Mesendoderm (in vitro differentiated cells): ENCODE measurements around the gene EPB41L4B.
A peak's percentile ranks its signal among the peaks of the same experiment; 100 is the strongest.

Experiments
- DNase-seq: peaks from one replicate; pipeline ENCODE4 v3.0.0; 2013
- H2AK5ac ChIP-seq: 2 replicates; pipeline ENCODE4 v1.6.1; 2013; ENCODE audit warnings: low read length, inconsistent platforms
- H2BK120ac ChIP-seq: 2 replicates; pipeline ENCODE4 v1.6.1; 2013; ENCODE audit warnings: low read depth, mild to moderate bottlenecking, low read length, moderate library complexity, mixed read lengths
- H2BK15ac ChIP-seq: replicated peaks from 2 replicates; pipeline ENCODE4 v1.6.1; 2013; ENCODE audit warnings: low read depth, mild to moderate bottlenecking, moderate library complexity
- H2BK5ac ChIP-seq: 2 replicates; pipeline ENCODE4 v1.6.1; 2013; ENCODE audit warnings: low read length, inconsistent platforms
- H3K18ac ChIP-seq: 2 replicates; pipeline ENCODE4 v1.6.1; 2013; ENCODE audit warnings: mild to moderate bottlenecking, low read length, mixed read lengths
- H3K23ac ChIP-seq: one replicate; pipeline ENCODE4 v1.6.1; 2013; ENCODE audit warnings: low read length
- H3K27ac ChIP-seq: 2 replicates; pipeline ENCODE4 v1.5.1; 2013; ENCODE audit warnings: low read depth, mild to moderate bottlenecking, inconsistent platforms, low read length, moderate library complexity
- H3K27me3 ChIP-seq: 2 replicates; pipeline ENCODE4 v1.6.1; 2013; ENCODE audit warnings: low read length, control low read depth, mild to moderate bottlenecking, inconsistent platforms; ENCODE audit not compliant: insufficient read depth, poor library complexity
- H3K36me3 ChIP-seq: 2 replicates; pipeline ENCODE4 v1.6.1; 2013; ENCODE audit warnings: low read length, inconsistent platforms; ENCODE audit not compliant: control insufficient read depth, insufficient read depth
- H3K4ac ChIP-seq: one replicate; pipeline ENCODE4 v1.6.1; 2013; ENCODE audit warnings: low read depth, mild to moderate bottlenecking, low read length, moderate library complexity
- H3K4me1 ChIP-seq: 2 replicates; pipeline ENCODE4 v1.6.1; 2013; ENCODE audit warnings: low read depth, low read length, inconsistent platforms; ENCODE audit not compliant: control insufficient read depth
- H3K4me2 ChIP-seq: 2 replicates; pipeline ENCODE4 v1.6.1; 2013; ENCODE audit warnings: low read length
- H3K4me3 ChIP-seq: 2 replicates; pipeline ENCODE4 v1.5.1; 2013; ENCODE audit warnings: mild to moderate bottlenecking, low read length
- H3K56ac ChIP-seq: one replicate; pipeline ENCODE4 v1.6.1; 2013; ENCODE audit warnings: low read length
- H3K79me1 ChIP-seq: 2 replicates; pipeline ENCODE4 v1.6.1; 2013; ENCODE audit warnings: low read length, inconsistent platforms
- H3K79me2 ChIP-seq: 2 replicates; pipeline ENCODE4 v1.6.1; 2013; ENCODE audit warnings: mild to moderate bottlenecking, low read length; ENCODE audit not compliant: control insufficient read depth, insufficient read depth
- H3K9ac ChIP-seq: 2 replicates; pipeline ENCODE4 v1.6.1; 2013; ENCODE audit warnings: low read length, inconsistent platforms
- H4K5ac ChIP-seq: one replicate; pipeline ENCODE4 v1.6.1; 2013; ENCODE audit warnings: low read length
- H4K8ac ChIP-seq: one replicate; pipeline ENCODE4 v1.6.1; 2013; ENCODE audit warnings: low read depth, mild to moderate bottlenecking, control low read depth, low read length, moderate library complexity
- WGBS: extraction: QIAGEN DNeasy Blood & Tissue Kit; methylation state at CpG from one replicate; pipeline ENCODE4 v1.1.7; 2013; ENCODE audit warnings: low lambda C conversion rate, missing lambda C conversion rate; ENCODE audit not compliant: insufficient coverage; ENCODE audit errors: extremely low coverage; 5-methylcytosine and 5-hydroxymethylcytosine counted together

EPB41L4B gene

GRCh38 chr9:109264877-109265587, 55.8 kb downstream of the EPB41L4B start:
- H3K27ac ChIP-seq, result no peak overlapping the region
- no CpG with 5 or more reads among the region's 13 CpGs for WGBS
- no peak overlapping the region for H3K23ac ChIP-seq
- no peak overlapping the region for H3K56ac ChIP-seq
- no peak overlapping the region for H3K4me3 ChIP-seq
- H2BK5ac ChIP-seq, result no peak overlapping the region
- no peak overlapping the region for H4K8ac ChIP-seq
- H3K79me2 ChIP-seq, result no peaks in the 10 kb centered on the region
- DNase-seq, result no peak
- H3K4me1 ChIP-seq, result no peaks in the 10 kb centered on the region
- H2BK15ac ChIP-seq, result no peak overlapping the region
- H3K18ac ChIP-seq, result no peak overlapping the region
- no peak overlapping the region for H4K5ac ChIP-seq
- H3K27me3 ChIP-seq, result no peaks in the 10 kb centered on the region
- H3K9ac ChIP-seq, result no peak overlapping the region
- H3K36me3 ChIP-seq, result no peaks in the 10 kb centered on the region
- no peaks in the 10 kb centered on the region for H3K79me1 ChIP-seq
- no peak overlapping the region for H3K4me2 ChIP-seq
- H2AK5ac ChIP-seq, result no peak overlapping the region
- no peak overlapping the region for H2BK120ac ChIP-seq
- H3K4ac ChIP-seq, result no peak overlapping the region

- Histone ChIP-seq H4K5ac (no peak overlapping the region), H2BK5ac (no peak overlapping the region), H3K27me3 (no peaks in the 10 kb centered on the region), H3K18ac (no peak overlapping the region), H3K9ac (no peak overlapping the region), H3K27ac (no peak overlapping the region), H2BK120ac (no peak overlapping the region), H3K36me3 (no peaks in the 10 kb centered on the region), H3K4me1 (no peaks in the 10 kb centered on the region), H3K4me2 (no peak overlapping the region), H3K79me2 (no peaks in the 10 kb centered on the region), H3K79me1 (no peaks in the 10 kb centered on the region), H3K23ac (no peak overlapping the region), H4K8ac (no peak overlapping the region), H2AK5ac (no peak overlapping the region), H3K4ac (no peak overlapping the region), H3K4me3 (no peak overlapping the region), H3K56ac (no peak overlapping the region), H2BK15ac (no peak overlapping the region)
- DNase-seq, result no peak
- no CpG with 5 or more reads among the region's 3 CpGs for WGBS
Observed at GRCh38 chr9:109263358-109263757, 57.5 kb downstream of the EPB41L4B start.

GRCh38 chr9:109258481-109259302, 62.2 kb downstream of the EPB41L4B start:
- peak; percentile 65 for DNase-seq
- Histone ChIP-seq H2BK15ac (no peak overlapping the region), H3K9ac (no peak overlapping the region), H3K36me3 (no peaks in the 10 kb centered on the region), H3K4ac (no peak overlapping the region), H3K27me3 (no peaks in the 10 kb centered on the region), H4K8ac (no peak overlapping the region), H3K4me2 (no peak overlapping the region), H3K56ac (no peak overlapping the region), H2AK5ac (no peak overlapping the region), H3K27ac (no peak overlapping the region), H2BK5ac (no peak overlapping the region), H2BK120ac (no peak overlapping the region), H3K18ac (no peak overlapping the region), H4K5ac (no peak overlapping the region), H3K23ac (no peak overlapping the region), H3K79me1 (no peaks in the 10 kb centered on the region), H3K79me2 (no peaks in the 10 kb centered on the region), H3K4me1 (no peaks in the 10 kb centered on the region), H3K4me3 (no peak overlapping the region)
- no CpG with 5 or more reads among the region's 11 CpGs for WGBS

GRCh38 chr9:109256336-109256735, 64.5 kb downstream of the EPB41L4B start:
- Histone ChIP-seq H3K4me2 (no peak overlapping the region), H3K27me3 (no peaks in the 10 kb centered on the region), H2BK15ac (no peak overlapping the region), H3K4ac (no peak overlapping the region), H3K4me3 (no peak overlapping the region), H3K23ac (no peak overlapping the region), H2BK5ac (no peak overlapping the region), H3K4me1 (no peaks in the 10 kb centered on the region), H3K79me1 (no peaks in the 10 kb centered on the region), H3K56ac (no peak overlapping the region), H3K9ac (no peak overlapping the region), H3K36me3 (no peaks in the 10 kb centered on the region), H4K5ac (no peak overlapping the region), H2AK5ac (no peak overlapping the region), H4K8ac (no peak overlapping the region), H3K27ac (no peak overlapping the region), H3K79me2 (no peaks in the 10 kb centered on the region), H2BK120ac (no peak overlapping the region), H3K18ac (no peak overlapping the region)
- WGBS, result no CpG with 5 or more reads among the region's 10 CpGs
- no peak for DNase-seq

GRCh38 chr9:109255394-109255793, 65.5 kb downstream of the EPB41L4B start:
- no peaks in the 10 kb centered on the region for H3K27me3 ChIP-seq
- no peak for DNase-seq

More at GRCh38 chr9:109255394-109255793, 65.5 kb downstream of the EPB41L4B start:
- no peaks in the 10 kb centered on the region for H3K4me1 ChIP-seq
- no peak overlapping the region for H2AK5ac ChIP-seq
- H3K56ac ChIP-seq, result no peak overlapping the region
- no peaks in the 10 kb centered on the region for H3K79me2 ChIP-seq
- no peak overlapping the region for H3K4me2 ChIP-seq
- no peak overlapping the region for H3K23ac ChIP-seq
- H2BK120ac ChIP-seq, result no peak overlapping the region
- H3K4ac ChIP-seq, result no peak overlapping the region
- whole genome bisulfite sequencing, result no CpG with 5 or more reads among the region's 15 CpGs
- no peak overlapping the region for H4K5ac ChIP-seq
- H2BK5ac ChIP-seq, result no peak overlapping the region
- no peak overlapping the region for H4K8ac ChIP-seq
- H3K79me1 ChIP-seq, result no peaks in the 10 kb centered on the region
- no peak overlapping the region for H3K18ac ChIP-seq
- H3K9ac ChIP-seq, result no peak overlapping the region
- H3K27ac ChIP-seq, result no peak overlapping the region
- H3K36me3 ChIP-seq, result no peaks in the 10 kb centered on the region
- no peak overlapping the region for H3K4me3 ChIP-seq
- H2BK15ac ChIP-seq, result no peak overlapping the region
